ENCODE measurements around the gene PDE4B.
A peak's percentile ranks its signal among the peaks of the same experiment; 100 is the strongest.
"Not testable (repeated sequence)": the region's sequence is repeated elsewhere in the genome, so short reads cannot be mapped to it uniquely, and the experiment has no call there.

PDE4B gene

DNA sequence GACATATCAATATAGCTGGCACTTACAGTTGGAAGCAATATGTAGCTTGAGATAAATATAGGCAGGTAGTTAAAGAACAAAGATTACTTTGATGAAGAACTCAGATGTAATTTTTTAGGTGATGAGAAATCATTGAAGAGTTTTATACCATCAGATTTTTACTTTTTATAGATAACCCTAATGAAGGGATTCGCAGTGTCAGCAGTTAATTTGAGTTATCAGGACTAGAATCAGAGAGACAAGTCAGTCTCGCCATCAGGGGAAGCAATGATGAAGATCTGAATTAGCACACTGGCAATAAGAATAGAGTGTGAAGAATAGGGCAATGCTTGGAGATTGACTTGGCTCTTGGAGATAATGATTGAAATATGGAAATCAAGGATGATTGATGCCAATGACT is 342.5 kb downstream of the PDE4B start:
- no peak for DNase-seq (ENCODE audit: low spot score)

- DNase-seq (ENCODE audit: low spot score): not testable (repeated sequence)
Observed at GRCh38 chr1:66136423-66136822, 343.7 kb downstream of the PDE4B start.

- DNase-seq (ENCODE audit: low spot score): no peak
Observed at GRCh38 chr1:66137235-66137634, 344.5 kb downstream of the PDE4B start.

DNA sequence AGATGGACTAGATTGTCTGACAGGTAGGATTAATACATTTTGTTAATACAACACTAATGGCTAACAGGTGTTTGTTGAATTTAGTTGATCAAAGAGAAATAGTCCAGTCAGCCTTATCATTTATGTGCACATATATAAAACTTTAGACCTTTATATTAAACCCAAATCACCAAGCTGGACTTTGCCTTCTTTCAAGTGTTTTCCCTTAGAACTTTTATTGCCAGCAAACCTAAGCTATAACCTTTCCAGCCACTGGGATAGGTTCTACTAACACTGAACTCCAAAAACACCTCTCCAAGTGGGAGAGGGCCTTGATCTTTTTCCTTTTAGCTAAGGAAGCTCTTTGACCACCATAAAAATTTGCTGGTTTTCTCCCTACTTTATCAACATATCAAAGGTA is 345.9 kb downstream of the PDE4B start:
- no peak for DNase-seq (ENCODE audit: low spot score)

GRCh38 chr1:66140072-66140471 is 347.4 kb downstream of the PDE4B start:
- DNase-seq (ENCODE audit: low spot score): no peak

DNA sequence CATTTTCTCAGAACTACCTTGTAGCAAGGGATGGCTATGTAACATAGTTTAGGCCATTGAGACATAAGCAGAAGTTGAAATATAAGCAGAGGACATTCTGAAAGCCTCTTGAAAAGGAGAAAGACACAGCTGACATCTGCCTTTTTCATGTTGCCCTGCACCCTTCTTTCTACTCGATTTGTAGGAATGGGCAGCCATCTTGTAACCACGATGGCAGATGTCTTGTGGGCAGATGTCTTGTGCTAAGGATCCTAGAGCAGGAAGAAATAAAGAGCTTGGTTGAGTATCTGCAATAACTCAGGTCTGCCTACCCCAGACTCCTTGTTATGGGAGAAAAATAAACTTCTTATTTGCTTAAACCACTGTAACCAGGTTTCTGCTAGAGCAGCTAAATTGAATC is 351.0 kb downstream of the PDE4B start:
- DNase-seq (ENCODE audit: low spot score): no peak

DNA sequence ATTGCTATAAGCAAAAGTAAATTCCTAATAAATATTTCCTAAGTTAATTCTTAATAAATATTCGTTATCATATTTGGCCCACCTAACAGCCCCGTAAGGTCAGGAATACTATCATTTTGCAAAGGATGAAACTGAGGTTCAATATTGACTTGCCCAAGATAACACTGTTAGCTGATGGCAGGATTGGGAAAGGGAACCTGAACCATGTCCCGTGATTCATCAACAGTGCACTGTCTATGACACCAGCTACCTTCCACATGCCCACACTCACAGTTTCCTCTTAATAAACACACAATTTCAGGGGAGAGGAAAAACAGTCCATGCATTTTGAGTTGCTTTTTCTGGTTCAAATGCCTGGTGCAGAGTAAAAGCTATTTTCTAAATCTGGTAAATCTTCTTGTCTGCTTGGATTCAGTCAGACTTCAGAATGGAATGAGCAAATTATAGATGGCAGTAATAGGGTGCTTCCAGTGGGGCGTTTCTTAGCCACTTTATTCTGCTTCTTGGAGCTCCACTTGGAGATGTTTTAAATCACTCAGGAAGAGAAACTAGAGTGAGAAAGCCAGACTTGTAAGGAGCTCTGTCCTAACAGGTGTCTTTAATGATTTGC is 354.6 kb downstream of the PDE4B start:
- DNase-seq (ENCODE audit: low spot score): no peak

GRCh38 chr1:66152034-66152433 is 359.3 kb downstream of the PDE4B start:
- DNase-seq (ENCODE audit: low spot score): no peak

GRCh38 chr1:66154394-66154793 is 361.7 kb downstream of the PDE4B start:
- DNase-seq (ENCODE audit: low spot score): no peak

GRCh38 chr1:66156144-66156543 is 363.4 kb downstream of the PDE4B start:
- no peak for DNase-seq (ENCODE audit: low spot score)

GRCh38 chr1:66159800-66160199 is 367.1 kb downstream of the PDE4B start:
- no peak for DNase-seq (ENCODE audit: low spot score)

GRCh38 chr1:66160719-66161118 is 368.0 kb downstream of the PDE4B start:
- no peak for DNase-seq (ENCODE audit: low spot score)

- no peak for DNase-seq (ENCODE audit: low spot score)
Observed at GRCh38 chr1:66166753-66167152, 374.1 kb downstream of the PDE4B start.

DNA sequence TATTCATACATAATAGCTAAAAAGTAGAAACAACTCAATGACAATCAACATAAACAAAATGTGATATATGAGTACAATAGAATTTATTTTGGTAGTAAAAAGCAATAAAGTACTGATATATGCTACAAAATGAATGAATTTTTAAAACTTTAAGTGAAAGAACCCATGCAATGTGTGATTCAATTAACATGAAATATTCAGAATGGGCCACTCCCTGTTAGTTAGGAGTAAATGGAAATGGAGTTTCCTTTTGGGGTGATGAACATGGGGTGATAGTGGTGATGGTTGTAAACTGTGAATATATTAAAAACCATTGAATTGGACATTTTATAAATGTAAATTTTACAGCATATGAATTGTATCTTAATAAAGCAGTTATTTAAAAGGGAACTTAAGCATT is 374.6 kb downstream of the PDE4B start:
- no peak for DNase-seq (ENCODE audit: low spot score)

GRCh38 chr1:66168467-66168887 is 375.8 kb downstream of the PDE4B start:
- peak; percentile 36 for DNase-seq (ENCODE audit: low spot score)

DNA sequence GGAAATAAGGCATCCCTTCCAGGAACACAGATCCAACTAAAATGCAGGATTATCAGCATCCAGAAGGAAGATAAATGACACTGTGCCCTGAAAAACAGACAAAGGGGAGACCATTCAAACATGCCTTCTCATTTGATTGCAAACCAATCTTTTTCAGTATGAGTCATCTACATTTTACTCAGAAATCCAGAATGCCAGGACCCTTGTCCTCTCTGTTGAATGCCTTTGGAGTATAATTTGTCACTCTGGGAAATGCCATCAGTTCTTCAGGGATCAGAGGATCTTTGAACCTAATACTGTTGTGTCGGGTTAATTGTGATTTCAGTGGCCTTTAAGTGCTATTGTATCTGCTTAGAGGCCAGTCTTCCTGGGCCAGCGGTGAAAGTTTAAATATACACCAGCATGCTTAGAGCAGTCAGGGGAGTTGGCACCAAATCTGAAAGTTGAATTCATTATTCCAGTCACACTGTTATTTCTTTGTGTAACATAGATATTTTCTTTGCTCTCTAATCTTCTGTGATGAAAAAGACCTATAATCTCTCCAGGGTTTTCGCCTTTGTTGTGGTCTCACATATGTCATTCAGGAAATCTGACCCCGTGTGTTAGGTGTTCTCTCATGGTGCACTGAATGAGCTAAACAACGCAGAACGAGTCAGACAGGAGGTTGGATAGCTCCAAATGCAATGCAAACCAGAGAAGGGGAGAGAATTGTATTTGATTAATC is 376.4 kb downstream of the PDE4B start:
- DNase-seq (ENCODE audit: low spot score): no peak

DNA sequence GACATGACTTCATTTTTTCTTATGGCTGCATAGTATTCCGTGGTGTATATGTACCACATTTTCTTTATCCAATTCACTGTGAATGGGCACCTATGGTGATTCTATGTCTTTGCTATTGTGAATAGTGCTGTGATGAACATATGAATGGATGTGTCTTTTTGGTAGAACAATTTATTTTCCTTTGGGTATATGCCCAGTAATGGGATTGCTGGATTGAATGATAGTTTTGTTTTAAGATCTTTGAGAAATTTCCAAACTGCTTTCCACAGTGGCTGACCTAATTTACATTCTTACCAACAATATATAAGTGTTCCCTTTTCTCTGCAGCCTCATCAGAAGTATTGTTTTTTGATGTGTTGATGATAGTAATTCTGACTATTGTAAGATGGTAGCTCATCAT is 379.6 kb downstream of the PDE4B start:
- DNase-seq (ENCODE audit: low spot score): no peak

DNA sequence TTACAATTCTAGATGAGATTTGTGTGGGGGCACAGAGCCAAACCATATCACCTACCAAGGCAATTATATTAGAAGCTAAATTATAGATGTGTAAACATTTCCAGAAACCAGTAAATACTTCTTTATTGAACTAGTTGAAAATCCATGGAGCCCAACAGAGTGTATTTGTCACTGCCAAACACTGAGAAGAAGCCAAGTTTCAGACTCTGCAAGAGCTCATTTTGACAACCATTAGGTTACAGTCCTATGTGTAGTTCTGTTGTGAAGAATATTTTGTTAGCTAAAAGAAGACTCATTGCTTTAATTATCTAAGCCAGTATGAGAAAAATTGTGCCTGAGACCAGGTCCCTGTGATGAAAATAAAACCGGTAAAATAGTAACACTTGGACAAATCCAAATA is 382.4 kb downstream of the PDE4B start:
- no peak for DNase-seq (ENCODE audit: low spot score)

- DNase-seq (ENCODE audit: low spot score): no peak
Observed at GRCh38 chr1:66175581-66175980, 382.9 kb downstream of the PDE4B start.

DNA sequence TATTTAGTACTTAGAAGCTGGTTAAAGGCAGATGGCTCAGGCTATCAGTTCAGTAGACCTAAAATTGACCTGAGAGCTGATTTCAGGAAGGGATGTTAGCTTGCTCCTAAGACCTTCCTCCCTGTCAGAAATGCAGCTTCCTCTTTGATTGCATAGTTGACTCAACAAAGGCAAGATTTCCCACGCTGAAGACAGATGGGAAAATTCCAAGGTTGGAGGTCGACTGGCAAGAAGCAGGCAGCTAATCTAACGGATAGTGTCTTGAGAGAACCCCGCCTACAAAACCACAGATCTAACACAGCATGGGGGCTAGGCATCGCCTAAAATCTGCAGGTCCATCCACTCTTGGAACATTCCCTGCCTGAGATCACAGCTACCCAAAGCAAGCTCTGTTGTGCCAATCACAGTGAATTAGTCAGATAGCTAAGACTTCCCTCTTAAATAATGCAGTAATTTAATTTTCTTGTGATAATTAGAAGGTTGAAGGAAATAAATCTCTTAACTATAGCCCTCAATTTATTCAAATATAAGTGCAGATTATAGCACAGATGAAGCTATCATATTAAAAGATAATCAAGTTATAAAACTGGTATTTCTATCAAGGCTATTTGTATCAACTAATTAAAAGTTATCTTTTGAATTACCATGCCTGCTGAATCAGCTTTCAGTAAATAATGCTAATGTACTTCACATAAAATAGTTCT is 383.5 kb downstream of the PDE4B start:
- no peak for DNase-seq (ENCODE audit: low spot score)

DNA sequence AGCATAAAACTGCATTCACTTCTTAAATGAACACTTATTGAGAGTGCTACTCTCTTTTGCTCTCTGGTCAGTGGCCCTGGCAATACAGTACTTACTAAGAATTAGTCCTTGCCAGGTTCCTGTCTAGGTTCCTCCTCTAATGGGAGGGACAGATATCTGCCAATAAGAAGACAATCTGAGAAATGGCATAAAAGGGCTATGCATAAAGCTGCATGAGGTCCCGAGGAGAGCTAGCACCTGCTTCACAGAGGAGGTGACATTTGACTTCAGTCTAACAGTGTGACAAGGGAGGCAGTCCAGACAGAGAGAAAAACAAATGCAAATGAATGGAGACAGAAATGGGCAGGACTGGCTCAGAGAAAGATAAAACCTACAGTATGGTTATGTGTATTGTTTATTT is 384.1 kb downstream of the PDE4B start:
- no peak for DNase-seq (ENCODE audit: low spot score)

- no peak for DNase-seq (ENCODE audit: low spot score)
Observed at GRCh38 chr1:66177510-66177909, 384.8 kb downstream of the PDE4B start.

GRCh38 chr1:66182026-66182425 is 389.3 kb downstream of the PDE4B start:
- DNase-seq (ENCODE audit: low spot score): no peak

All from kidney tubule cell (primary cell).